ENCODE data around the gene P2RX2. TPM values are rescaled to one million over a fixed set of nuclear protein-coding genes. Genes with fewer than 3 reads are reported as not detected.
A peak's percentile ranks its signal among the peaks of the same experiment; 100 is the strongest.

P2RX2 gene
- total RNA-seq, 1 donor from 2014 or later = not detected

DNA sequence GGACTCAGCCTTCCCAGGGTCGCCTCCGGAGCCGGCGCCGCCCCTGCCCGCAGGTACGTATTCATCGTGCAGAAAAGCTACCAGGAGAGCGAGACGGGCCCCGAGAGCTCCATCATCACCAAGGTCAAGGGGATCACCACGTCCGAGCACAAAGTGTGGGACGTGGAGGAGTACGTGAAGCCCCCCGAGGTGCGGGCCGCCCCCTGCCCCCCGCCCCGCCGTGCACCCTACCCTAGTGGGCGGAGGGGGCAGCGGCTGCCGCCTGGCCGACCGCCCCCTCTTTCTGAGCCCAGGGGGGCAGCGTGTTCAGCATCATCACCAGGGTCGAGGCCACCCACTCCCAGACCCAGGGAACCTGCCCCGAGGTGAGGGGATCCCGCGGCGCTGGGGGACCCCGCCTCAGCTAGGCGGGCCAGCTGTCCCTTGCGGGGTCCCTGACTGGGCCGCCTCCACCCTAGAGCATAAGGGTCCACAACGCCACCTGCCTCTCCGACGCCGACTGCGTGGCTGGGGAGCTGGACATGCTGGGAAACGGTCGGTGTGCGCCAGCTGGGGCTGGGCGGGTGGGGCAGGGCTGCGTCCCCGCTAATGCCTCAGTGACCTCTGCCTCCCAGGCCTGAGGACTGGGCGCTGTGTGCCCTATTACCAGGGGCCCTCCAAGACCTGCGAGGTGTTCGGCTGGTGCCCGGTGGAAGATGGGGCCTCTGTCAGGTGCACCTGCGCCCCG lies 973 bp downstream of the P2RX2 start:
- Histone ChIP-seq H3F3A (ENCODE audit: low read depth) (peaks cover 4% of the 10 kb centered on the region), H3K4me1 (no peaks in the 10 kb centered on the region), H3K9ac (no peak overlapping the region), H3K9me3 (ENCODE audit: low read depth) (peaks cover 9% of the 10 kb centered on the region), H3K4me2 (no peak overlapping the region), H2AFZ (replicated peaks) (no peak overlapping the region), H3K4me3 (no peak overlapping the region), H3K27ac (no peak overlapping the region), H4K20me1 (ENCODE audit: low read depth) (peaks cover 26% of the 10 kb centered on the region), H3K79me2 (ENCODE audit: low read depth) (no peaks in the 10 kb centered on the region), H3K27me3 (peaks cover 71% of the 10 kb centered on the region), H3K36me3 (no peaks in the 10 kb centered on the region)
- Mint-ChIP-seq H3K9me3 (peaks cover 24% of the 10 kb centered on the region), H3K27ac (no peak overlapping the region), H3K27me3 (ENCODE audit: insufficient read depth, low read depth) (peaks cover 43% of the 10 kb centered on the region), H3K36me3 (peaks cover 2% of the 10 kb centered on the region), H3K4me1 (peaks cover 22% of the 10 kb centered on the region), H3K4me3 (no peak overlapping the region)
- no peak for DNase-seq (ENCODE audit: low spot score)
- TF ChIP-seq EZH2phosphoT487 (IDR thresholded peaks at IDR 0.05) (peak; percentile 43), EZH2 (IDR thresholded peaks at IDR 0.05) (peak; percentile 61)
- TF ChIP-seq, protein P1, sequence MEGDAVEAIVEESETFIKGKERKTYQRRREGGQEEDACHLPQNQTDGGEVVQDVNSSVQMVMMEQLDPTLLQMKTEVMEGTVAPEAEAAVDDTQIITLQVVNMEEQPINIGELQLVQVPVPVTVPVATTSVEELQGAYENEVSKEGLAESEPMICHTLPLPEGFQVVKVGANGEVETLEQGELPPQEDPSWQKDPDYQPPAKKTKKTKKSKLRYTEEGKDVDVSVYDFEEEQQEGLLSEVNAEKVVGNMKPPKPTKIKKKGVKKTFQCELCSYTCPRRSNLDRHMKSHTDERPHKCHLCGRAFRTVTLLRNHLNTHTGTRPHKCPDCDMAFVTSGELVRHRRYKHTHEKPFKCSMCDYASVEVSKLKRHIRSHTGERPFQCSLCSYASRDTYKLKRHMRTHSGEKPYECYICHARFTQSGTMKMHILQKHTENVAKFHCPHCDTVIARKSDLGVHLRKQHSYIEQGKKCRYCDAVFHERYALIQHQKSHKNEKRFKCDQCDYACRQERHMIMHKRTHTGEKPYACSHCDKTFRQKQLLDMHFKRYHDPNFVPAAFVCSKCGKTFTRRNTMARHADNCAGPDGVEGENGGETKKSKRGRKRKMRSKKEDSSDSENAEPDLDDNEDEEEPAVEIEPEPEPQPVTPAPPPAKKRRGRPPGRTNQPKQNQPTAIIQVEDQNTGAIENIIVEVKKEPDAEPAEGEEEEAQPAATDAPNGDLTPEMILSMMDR (IDR thresholded peaks at IDR 0.05) = no peak

- Mint-ChIP-seq H3K4me3 (no peak overlapping the region), H3K27ac (no peak overlapping the region), H3K27me3 (ENCODE audit: insufficient read depth, low read depth) (peaks cover 37% of the 10 kb centered on the region), H3K36me3 (peaks cover 2% of the 10 kb centered on the region), H3K9me3 (peaks cover 18% of the 10 kb centered on the region), H3K4me1 (peaks cover 17% of the 10 kb centered on the region)
- Histone ChIP-seq H2AFZ (replicated peaks) (no peak overlapping the region), H4K20me1 (ENCODE audit: low read depth) (peaks cover 26% of the 10 kb centered on the region), H3K4me1 (no peaks in the 10 kb centered on the region), H3K4me3 (no peak overlapping the region), H3K79me2 (ENCODE audit: low read depth) (no peaks in the 10 kb centered on the region), H3K9ac (no peak overlapping the region), H3F3A (ENCODE audit: low read depth) (peaks cover 4% of the 10 kb centered on the region), H3K27me3 (peaks cover 63% of the 10 kb centered on the region), H3K36me3 (no peaks in the 10 kb centered on the region), H3K4me2 (no peak overlapping the region), H3K9me3 (ENCODE audit: low read depth) (peaks cover 9% of the 10 kb centered on the region), H3K27ac (no peak overlapping the region)
- TF ChIP-seq EZH2 (IDR thresholded peaks at IDR 0.05) (peak; percentile 12), EZH2phosphoT487 (IDR thresholded peaks at IDR 0.05) (no peak)
- no peak for DNase-seq (ENCODE audit: low spot score)
Measured at GRCh38 chr12:132620113-132620898, 1.7 kb downstream of the P2RX2 start.

DNA sequence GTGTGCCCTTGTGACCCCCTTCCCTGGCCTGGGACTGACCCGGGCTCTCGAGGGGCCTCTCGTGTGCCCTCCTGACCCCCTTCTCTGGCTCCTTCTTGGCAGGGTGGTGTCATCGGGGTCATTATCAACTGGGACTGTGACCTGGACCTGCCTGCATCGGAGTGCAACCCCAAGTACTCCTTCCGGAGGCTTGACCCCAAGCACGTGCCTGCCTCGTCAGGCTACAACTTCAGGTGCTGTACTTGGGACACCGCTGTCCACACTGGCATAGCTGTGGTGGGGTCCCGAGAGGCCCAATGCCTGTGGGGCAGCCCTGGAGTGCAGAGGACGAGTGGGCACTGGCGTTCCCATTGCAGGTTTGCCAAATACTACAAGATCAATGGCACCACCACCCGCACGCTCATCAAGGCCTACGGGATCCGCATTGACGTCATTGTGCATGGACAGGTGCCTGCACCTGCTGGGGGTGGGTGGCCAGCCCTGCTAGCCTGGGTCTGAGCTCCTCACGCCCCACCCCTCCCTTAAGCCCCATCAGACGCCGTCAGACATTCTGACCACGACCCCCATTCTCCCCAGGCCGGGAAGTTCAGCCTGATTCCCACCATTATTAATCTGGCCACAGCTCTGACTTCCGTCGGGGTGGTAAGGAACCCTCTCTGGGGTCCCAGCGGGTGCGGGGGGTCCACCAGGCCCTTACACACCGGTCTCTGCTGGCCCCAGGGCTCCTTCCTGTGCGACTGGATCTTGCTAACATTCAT lies 2.5 kb downstream of the P2RX2 start:
- H3K9me3 Mint-ChIP-seq = peaks cover 14% of the 10 kb centered on the region
- no peaks in the 10 kb centered on the region for H3K79me2 ChIP-seq (ENCODE audit: low read depth)
- peaks cover 15% of the 10 kb centered on the region for H3K4me1 Mint-ChIP-seq
- no peak for DNase-seq (ENCODE audit: low spot score)
- peaks cover 56% of the 10 kb centered on the region for H3K27me3 ChIP-seq
- TF ChIP-seq, protein P1 (IDR thresholded peaks at IDR 0.05) = no peak
- TF ChIP-seq EZH2phosphoT487 (IDR thresholded peaks at IDR 0.05) = no peak
- TF ChIP-seq EZH2 (IDR thresholded peaks at IDR 0.05) = no peak
- H2AFZ ChIP-seq (replicated peaks) = no peak overlapping the region
- no peak overlapping the region for H3K4me3 ChIP-seq
- H3K9me3 ChIP-seq (ENCODE audit: low read depth) = peaks cover 9% of the 10 kb centered on the region
- H3K9ac ChIP-seq = no peak overlapping the region
- no peaks in the 10 kb centered on the region for H3K4me1 ChIP-seq
- H3K27ac ChIP-seq = no peak overlapping the region
- no peak overlapping the region for H3K27ac Mint-ChIP-seq
- peaks cover 31% of the 10 kb centered on the region for H3K27me3 Mint-ChIP-seq (ENCODE audit: insufficient read depth, low read depth)
- H3K4me3 Mint-ChIP-seq = no peak overlapping the region
- no peak overlapping the region for H3K4me2 ChIP-seq
- peaks cover 26% of the 10 kb centered on the region for H4K20me1 ChIP-seq (ENCODE audit: low read depth)
- H3K36me3 ChIP-seq = no peaks in the 10 kb centered on the region
- peaks cover 4% of the 10 kb centered on the region for H3F3A ChIP-seq (ENCODE audit: low read depth)
- H3K36me3 Mint-ChIP-seq = peaks cover 2% of the 10 kb centered on the region

Measured in neural progenitor cell (in vitro differentiated cells).